Progenitor cell of endocrine pancreas (in vitro differentiated cells): ENCODE measurements around the gene CSF3R. TPM values are rescaled to one million over a fixed set of nuclear protein-coding genes. Genes with fewer than 3 reads are reported as not detected.

Experiments
- DNase-seq: peaks from one replicate; pipeline ENCODE4 v3.0.0; 2021; ENCODE audit warnings: low spot score; ENCODE audit not compliant: unreplicated experiment
- H3K27ac Mint-ChIP-seq: 2 replicates; pipeline ENCODE4 v1.8.0; 2021; ENCODE audit warnings: mild to moderate bottlenecking, moderate library complexity, mixed read lengths
- H3K27me3 Mint-ChIP-seq: 2 replicates; pipeline ENCODE4 v1.8.0; 2021; ENCODE audit warnings: mixed read lengths
- H3K36me3 Mint-ChIP-seq: 2 replicates; pipeline ENCODE4 v1.8.0; 2022; ENCODE audit warnings: mixed read lengths; ENCODE audit not compliant: insufficient read depth
- H3K4me1 Mint-ChIP-seq: 2 replicates; pipeline ENCODE4 v1.8.0; 2021; ENCODE audit warnings: low read depth, mixed read lengths
- H3K4me3 Mint-ChIP-seq: 2 replicates; pipeline ENCODE4 v1.8.0; 2021; ENCODE audit warnings: low read depth, mild to moderate bottlenecking, moderate library complexity, mixed read lengths
- H3K9me3 Mint-ChIP-seq: 2 replicates; pipeline ENCODE4 v1.8.0; 2021; ENCODE audit warnings: low read depth, mixed read lengths
- total RNA-seq: library from RNA; stranded (reverse); gene quantifications from 2 replicates; pipeline ENCODE4 v1.2.1, GENCODE V29; 2021
- TF ChIP-seq, protein P1 (sequence below): fragments of 200-600 bp; sonication (generic); IDR thresholded peaks from one replicate; pipeline ENCODE4 v1.5.0; 2021; ENCODE audit warnings: antibody characterized with exemption, mild to moderate bottlenecking; ENCODE audit not compliant: unreplicated experiment

Gene CSF3R
- total RNA-seq, 1 donor from 2014 or later = 5.5 TPM

DNA sequence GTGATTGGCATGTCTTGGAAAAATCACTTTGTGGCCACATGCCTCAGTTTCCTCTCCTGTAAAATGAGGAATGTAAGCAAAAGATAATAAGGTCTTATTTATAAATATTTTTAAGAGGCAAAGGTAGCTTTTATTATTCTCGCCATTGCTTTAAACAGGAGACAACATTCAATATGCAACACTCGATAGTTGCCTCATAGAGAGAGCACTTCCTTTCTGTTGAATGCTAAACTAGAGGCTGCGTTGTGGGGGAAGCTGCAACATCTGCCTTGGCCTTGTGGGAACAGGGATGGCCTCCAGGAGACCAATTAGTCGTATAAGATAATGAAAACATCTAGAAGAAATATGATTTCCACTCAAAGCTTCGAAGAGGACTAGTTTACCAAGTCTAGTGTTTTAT lies 36.0 kb downstream of the CSF3R start:
- H3K36me3 Mint-ChIP-seq = peaks cover 2% of the 10 kb centered on the region
- H3K9me3 Mint-ChIP-seq = no peaks in the 10 kb centered on the region
- TF ChIP-seq, protein P1, sequence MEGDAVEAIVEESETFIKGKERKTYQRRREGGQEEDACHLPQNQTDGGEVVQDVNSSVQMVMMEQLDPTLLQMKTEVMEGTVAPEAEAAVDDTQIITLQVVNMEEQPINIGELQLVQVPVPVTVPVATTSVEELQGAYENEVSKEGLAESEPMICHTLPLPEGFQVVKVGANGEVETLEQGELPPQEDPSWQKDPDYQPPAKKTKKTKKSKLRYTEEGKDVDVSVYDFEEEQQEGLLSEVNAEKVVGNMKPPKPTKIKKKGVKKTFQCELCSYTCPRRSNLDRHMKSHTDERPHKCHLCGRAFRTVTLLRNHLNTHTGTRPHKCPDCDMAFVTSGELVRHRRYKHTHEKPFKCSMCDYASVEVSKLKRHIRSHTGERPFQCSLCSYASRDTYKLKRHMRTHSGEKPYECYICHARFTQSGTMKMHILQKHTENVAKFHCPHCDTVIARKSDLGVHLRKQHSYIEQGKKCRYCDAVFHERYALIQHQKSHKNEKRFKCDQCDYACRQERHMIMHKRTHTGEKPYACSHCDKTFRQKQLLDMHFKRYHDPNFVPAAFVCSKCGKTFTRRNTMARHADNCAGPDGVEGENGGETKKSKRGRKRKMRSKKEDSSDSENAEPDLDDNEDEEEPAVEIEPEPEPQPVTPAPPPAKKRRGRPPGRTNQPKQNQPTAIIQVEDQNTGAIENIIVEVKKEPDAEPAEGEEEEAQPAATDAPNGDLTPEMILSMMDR = no peak
- H3K4me1 Mint-ChIP-seq = peaks cover 12% of the 10 kb centered on the region
- DNase-seq = no peak
- H3K4me3 Mint-ChIP-seq = no peak overlapping the region
- peak overlapping the region; percentile 74 for H3K27ac Mint-ChIP-seq
- H3K27me3 Mint-ChIP-seq = no peaks in the 10 kb centered on the region

DNA sequence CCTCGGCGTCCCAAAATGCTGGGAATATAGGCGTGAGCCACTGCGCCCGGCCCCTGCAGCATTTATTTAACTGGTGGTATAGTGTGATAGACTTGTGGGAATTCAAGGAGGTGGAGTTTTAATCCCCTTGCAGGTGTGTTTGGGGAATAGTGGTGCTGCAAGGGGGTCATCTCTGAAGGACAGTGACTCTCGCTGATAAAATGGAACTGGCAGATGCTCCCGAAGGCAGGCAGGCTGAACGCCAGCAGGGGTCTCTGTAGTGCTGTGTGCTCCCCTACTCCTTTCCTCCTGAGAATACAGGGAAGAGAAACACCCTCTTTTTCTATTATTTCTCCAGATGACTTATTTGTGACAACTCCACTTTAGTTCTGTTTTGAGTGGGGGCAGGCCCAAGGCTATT lies 36.4 kb downstream of the CSF3R start:
- TF ChIP-seq, protein P1 = peak; percentile 38

DNA sequence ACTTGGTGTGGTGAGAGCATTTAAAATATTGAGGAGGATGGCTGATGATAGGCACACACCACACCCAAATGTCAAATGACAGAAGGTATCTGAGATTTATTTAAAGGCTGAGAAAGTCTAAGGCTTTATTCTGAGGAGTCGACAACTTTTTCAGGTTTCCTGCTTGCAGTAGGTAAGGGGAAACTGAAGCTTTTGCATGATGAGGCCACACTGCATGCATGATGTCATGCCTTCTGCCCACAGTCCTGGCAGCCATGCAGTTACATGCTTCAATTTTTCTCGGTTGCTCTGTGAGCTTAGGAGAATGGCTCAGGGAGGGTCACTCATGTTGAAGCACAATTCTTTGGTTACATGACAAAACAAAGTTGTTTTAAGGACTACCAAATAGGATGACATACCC lies 39.4 kb downstream of the CSF3R start:
- no peak overlapping the region for H3K27ac Mint-ChIP-seq
- peaks cover 4% of the 10 kb centered on the region for H3K36me3 Mint-ChIP-seq
- peaks cover 7% of the 10 kb centered on the region for H3K4me1 Mint-ChIP-seq
- no peaks in the 10 kb centered on the region for H3K9me3 Mint-ChIP-seq
- no peak for DNase-seq
- H3K27me3 Mint-ChIP-seq = no peaks in the 10 kb centered on the region
- no peak overlapping the region for H3K4me3 Mint-ChIP-seq
- TF ChIP-seq, protein P1 = no peak

More for the DNA sequence above, 36.4 kb downstream of the CSF3R start:
- Mint-ChIP-seq H3K36me3 (peaks cover 2% of the 10 kb centered on the region), H3K4me1 (peaks cover 9% of the 10 kb centered on the region), H3K27me3 (no peaks in the 10 kb centered on the region), H3K9me3 (no peaks in the 10 kb centered on the region), H3K4me3 (no peak overlapping the region), H3K27ac (no peak overlapping the region)
- no peak for DNase-seq

DNA sequence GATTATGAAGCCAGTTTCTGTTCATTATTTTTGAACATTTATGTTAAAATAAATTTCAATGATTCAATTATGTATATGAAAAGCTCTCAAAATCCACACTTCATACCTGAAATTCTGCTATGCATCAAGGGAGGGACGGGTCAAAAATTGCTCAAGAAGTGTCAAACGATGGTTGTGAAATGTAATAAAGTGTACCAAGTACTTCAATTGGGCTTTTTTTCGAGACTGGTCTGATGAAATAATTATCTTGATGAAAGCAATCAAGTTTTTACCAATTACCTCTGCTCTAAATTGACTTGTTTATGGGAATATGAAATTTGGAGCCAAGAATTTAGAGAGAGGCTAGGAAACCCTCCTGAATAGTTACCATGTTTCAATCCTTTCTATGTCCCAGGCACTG lies 40.4 kb downstream of the CSF3R start:
- no peak for DNase-seq
- Mint-ChIP-seq H3K9me3 (no peaks in the 10 kb centered on the region), H3K36me3 (peaks cover 4% of the 10 kb centered on the region), H3K27ac (no peak overlapping the region), H3K27me3 (no peaks in the 10 kb centered on the region), H3K4me1 (peaks cover 7% of the 10 kb centered on the region), H3K4me3 (no peak overlapping the region)
- TF ChIP-seq, protein P1 = no peak

DNA sequence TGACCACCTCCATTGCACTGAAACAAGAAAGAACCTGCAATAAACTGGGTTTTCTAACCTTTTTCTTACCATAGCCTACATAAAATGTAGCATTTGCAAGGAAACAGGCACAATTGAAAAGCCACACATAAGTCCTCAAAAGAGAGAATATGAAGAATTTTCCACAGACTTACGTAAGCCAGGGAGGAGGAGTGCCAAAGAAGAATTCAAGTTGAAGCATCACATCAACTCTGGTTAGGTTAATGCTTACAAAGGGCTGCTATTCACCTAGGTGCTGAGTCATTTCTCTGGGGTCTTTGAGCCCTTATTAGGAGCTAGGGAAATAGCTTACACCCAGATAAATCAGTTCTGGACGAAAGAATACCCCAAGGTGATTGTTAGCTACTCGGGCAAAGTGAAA lies 42.1 kb downstream of the CSF3R start:
- Mint-ChIP-seq H3K9me3 (no peaks in the 10 kb centered on the region), H3K4me3 (no peak overlapping the region), H3K27ac (peak overlapping the region; percentile 16), H3K36me3 (peaks cover 6% of the 10 kb centered on the region), H3K4me1 (peaks cover 7% of the 10 kb centered on the region), H3K27me3 (no peaks in the 10 kb centered on the region)
- DNase-seq = no peak
- TF ChIP-seq, protein P1 = no peak
